ENCODE data around the gene EIF4E3. TPM values are rescaled to one million over a fixed set of nuclear protein-coding genes. Genes with fewer than 3 reads are reported as not detected.

EIF4E3 gene
- total RNA-seq, 4 donors from 2014 or later, result 7.4 to 16.2 (median 10.2) TPM

DNA sequence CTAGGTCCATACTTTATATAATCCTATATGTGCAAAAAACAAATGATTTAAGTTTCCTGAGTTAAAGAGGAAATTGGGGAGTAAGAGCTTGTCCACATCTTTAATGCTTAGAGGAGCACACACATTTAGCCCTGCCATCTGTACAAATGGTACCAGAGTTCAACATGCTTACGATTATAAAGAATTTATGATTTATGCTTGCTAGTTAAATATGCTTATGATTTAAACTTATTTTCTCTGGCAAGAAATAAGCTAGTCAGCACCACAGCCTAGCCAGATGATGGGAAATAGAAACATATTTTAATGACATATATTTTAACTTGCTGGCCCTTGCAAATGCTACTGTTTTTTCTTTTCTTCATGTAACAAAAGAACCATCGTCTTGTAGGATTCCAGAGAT is 48.3 kb downstream of the EIF4E3 start:
- intact Hi-C loops (cut with DNase I), result no loop called here
- H3K36me3 ChIP-seq, result no peaks in the 10 kb centered on the region
- 68 to 72% methylated on average over 2 of the region's 2 CpGs for WGBS, 2 donors
- no peaks in the 10 kb centered on the region for H3K27me3 ChIP-seq
- DNase-seq, result no peak
- no peaks in the 10 kb centered on the region for H3K9me3 ChIP-seq
- TF ChIP-seq, protein P1, sequence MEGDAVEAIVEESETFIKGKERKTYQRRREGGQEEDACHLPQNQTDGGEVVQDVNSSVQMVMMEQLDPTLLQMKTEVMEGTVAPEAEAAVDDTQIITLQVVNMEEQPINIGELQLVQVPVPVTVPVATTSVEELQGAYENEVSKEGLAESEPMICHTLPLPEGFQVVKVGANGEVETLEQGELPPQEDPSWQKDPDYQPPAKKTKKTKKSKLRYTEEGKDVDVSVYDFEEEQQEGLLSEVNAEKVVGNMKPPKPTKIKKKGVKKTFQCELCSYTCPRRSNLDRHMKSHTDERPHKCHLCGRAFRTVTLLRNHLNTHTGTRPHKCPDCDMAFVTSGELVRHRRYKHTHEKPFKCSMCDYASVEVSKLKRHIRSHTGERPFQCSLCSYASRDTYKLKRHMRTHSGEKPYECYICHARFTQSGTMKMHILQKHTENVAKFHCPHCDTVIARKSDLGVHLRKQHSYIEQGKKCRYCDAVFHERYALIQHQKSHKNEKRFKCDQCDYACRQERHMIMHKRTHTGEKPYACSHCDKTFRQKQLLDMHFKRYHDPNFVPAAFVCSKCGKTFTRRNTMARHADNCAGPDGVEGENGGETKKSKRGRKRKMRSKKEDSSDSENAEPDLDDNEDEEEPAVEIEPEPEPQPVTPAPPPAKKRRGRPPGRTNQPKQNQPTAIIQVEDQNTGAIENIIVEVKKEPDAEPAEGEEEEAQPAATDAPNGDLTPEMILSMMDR (IDR thresholded peaks at IDR 0.05), result no peak
- TF ChIP-seq POLR2A (IDR thresholded peaks at IDR 0.05), result no peak
- H3K4me3 ChIP-seq, result no peak overlapping the region
- no peak overlapping the region for H3K27ac ChIP-seq
- peaks cover 0 to 15% (median 8%) of the 10 kb centered on the region in 3 donors for H3K4me1 ChIP-seq

DNA sequence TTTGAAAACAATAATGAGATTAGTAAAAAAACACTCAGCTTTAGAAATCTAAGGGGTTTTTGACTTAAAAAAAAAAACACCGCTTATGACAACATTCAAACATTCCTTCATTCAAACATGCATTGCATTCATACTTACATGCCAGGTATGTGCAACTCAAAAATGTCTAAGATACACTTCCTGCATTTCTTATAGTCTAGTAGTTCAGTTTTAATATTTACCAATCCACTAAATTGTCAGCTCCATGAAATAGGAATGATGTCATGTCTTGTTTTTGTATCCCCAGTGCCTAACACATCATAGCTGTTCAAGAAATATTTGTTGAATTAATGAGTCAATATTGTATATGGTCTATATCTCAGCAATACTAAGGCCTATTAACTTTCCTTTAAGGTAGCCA is 51.7 kb downstream of the EIF4E3 start:
- Histone ChIP-seq H3K27me3 (no peaks in the 10 kb centered on the region), H3K4me3 (no peak overlapping the region), H3K27ac (no peak overlapping the region), H3K36me3 (no peaks in the 10 kb centered on the region), H3K9me3 (no peaks in the 10 kb centered on the region), H3K4me1 (no peaks in the 10 kb centered on the region)
- intact Hi-C loops (cut with DNase I), result no loop called here
- TF ChIP-seq, protein P1 (IDR thresholded peaks at IDR 0.05), result no peak
- no peak for TF ChIP-seq POLR2A (IDR thresholded peaks at IDR 0.05)
- WGBS, 2 donors, result 92 to 96% methylated on average over 1 of the region's 1 CpG
- DNase-seq, result no peak

DNA sequence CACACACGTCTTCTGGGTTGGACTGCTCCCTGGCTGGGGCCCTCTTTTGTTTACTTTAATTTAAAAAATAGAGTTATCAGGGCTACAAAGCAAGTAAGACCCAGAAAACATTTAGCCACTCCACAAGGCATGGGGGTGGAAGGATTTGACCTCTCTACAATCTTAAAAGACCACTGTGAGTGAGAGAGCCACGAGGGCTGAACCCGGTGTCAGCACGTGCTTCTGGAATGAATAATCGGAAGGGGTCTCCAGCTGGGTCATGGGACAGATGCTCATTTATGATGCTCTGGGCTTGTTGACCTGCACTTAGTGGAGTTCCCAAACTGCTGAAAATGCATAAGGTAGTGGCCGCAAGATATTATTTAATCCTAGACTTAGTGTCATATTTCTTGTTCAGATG is 52.4 kb downstream of the EIF4E3 start:
- Histone ChIP-seq H3K36me3 (no peaks in the 10 kb centered on the region), H3K4me1 (no peaks in the 10 kb centered on the region), H3K9me3 (no peaks in the 10 kb centered on the region), H3K27ac (no peak overlapping the region), H3K27me3 (no peaks in the 10 kb centered on the region), H3K4me3 (no peak overlapping the region)
- intact Hi-C loops (cut with DNase I), result no loop called here
- 80 to 85% methylated on average over 6 of the region's 6 CpGs for WGBS, 2 donors
- DNase-seq, result no peak
- TF ChIP-seq, protein P1 (IDR thresholded peaks at IDR 0.05), result no peak
- TF ChIP-seq POLR2A (IDR thresholded peaks at IDR 0.05), result no peak

DNA sequence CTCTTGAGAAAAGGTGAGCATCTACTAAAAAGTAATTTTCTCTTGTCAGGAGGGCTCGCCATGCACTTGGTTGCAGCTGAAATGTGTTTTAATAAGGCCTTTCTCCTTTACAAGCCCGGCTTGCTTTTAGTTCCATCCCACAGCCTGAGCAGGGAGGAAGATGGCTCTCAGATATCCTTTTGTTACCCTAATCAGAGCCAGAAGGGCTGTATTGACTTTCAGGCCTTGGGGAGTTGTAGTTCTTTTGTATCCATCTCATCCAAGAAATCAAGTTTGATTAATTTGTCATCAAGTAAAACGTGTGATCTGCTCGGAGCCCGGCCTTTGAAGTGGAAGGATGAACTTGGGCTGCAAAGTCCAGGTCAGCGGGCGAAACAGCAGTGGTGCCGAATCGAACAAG is 52.9 kb downstream of the EIF4E3 start:
- H3K27ac ChIP-seq, result no peak overlapping the region
- intact Hi-C loops (cut with DNase I), result no loop called here

DNA sequence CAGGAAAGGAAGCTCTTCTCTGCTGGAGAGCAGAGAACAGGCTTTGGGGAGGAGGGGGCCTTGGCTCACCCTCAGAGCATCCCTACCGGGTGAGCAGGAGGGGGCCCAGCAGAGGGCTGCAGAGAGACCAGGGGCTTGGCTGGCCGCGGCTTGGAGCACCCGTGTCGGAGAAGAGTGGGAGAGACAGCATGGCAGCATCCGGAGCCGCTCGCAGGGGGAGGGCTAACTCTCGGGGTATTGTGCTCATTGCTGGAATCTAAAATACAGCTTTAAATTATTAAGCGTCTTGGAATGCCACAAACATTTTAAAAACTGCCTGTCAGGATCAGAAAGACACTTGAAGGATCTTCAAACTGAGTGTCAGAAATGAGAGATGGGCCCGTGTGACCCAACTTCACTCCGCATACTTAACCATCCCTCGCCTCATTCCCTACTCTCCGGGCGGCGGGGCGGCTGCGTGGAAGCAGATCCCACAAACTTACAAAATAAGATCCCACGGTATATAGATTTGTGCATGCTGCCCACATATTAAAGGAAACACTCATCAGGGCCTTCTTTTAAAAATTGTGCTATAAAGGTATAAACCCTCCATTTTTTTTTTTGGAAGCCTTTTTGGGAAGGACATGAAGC is 53.9 kb downstream of the EIF4E3 start:
- no peak for TF ChIP-seq POLR2A (IDR thresholded peaks at IDR 0.05)
- TF ChIP-seq, protein P1 (IDR thresholded peaks at IDR 0.05), result no peak
- H3K4me1 ChIP-seq, result no peaks in the 10 kb centered on the region
- intact Hi-C loops (cut with DNase I), result no loop called here
- no peaks in the 10 kb centered on the region for H3K9me3 ChIP-seq
- H3K4me3 ChIP-seq, result no peak overlapping the region
- H3K27me3 ChIP-seq, result no peaks in the 10 kb centered on the region
- no peaks in the 10 kb centered on the region for H3K36me3 ChIP-seq
- H3K27ac ChIP-seq, result no peak overlapping the region
- WGBS, 2 donors, result 87 to 89% methylated on average over 19 of the region's 19 CpGs
- DNase-seq, result no peak

More for the DNA sequence above, 52.9 kb downstream of the EIF4E3 start:
- Histone ChIP-seq H3K27me3 (no peaks in the 10 kb centered on the region), H3K4me1 (no peaks in the 10 kb centered on the region), H3K9me3 (no peaks in the 10 kb centered on the region), H3K4me3 (no peak overlapping the region), H3K36me3 (no peaks in the 10 kb centered on the region)
- DNase-seq, result no peak
- WGBS, 2 donors, result 77 to 88% methylated on average over 9 of the region's 9 CpGs
- TF ChIP-seq, protein P1 (IDR thresholded peaks at IDR 0.05), result no peak
- no peak for TF ChIP-seq POLR2A (IDR thresholded peaks at IDR 0.05)
